Natural killer cell (primary cell): ENCODE data around the gene KRT2. TPM values are rescaled to one million over a fixed set of nuclear protein-coding genes. Genes with fewer than 3 reads are reported as not detected.
A peak's percentile ranks its signal among the peaks of the same experiment; 100 is the strongest.

Experiments used
- ATAC-seq, 3 donors: fragments of 150-1000 bp in 2 of 3; fragments of 200-7000 bp in 1 of 3; cut with Tn5 transposase; 1 replicate in 1 of 3; 2 replicates in 2 of 3; pipeline ENCODE4 v1.10.0; 2021; ENCODE audit warnings: mild to moderate bottlenecking in 2 of 3, moderate library complexity in 2 of 3
- DNase-seq, 2 donors: peaks; one replicate each; pipeline versions ENCODE4 v3.0.0 to v3.0.0-alpha.2; 2013 to 2021; ENCODE audit warnings: mixed read lengths in 1 of 2
- H3K27ac ChIP-seq: one replicate; pipeline ENCODE4 v1.5.1; 2013; ENCODE audit warnings: mild to moderate bottlenecking, low read length
- H3K27me3 ChIP-seq: one replicate; pipeline ENCODE4 v1.6.1; 2013; ENCODE audit warnings: low read length; ENCODE audit not compliant: control insufficient read depth, insufficient read depth
- H3K36me3 ChIP-seq: one replicate; pipeline ENCODE4 v1.6.1; 2013; ENCODE audit warnings: low read length; ENCODE audit not compliant: control insufficient read depth, insufficient read depth
- H3K4me1 ChIP-seq: one replicate; pipeline ENCODE4 v1.6.1; 2013; ENCODE audit warnings: low read length; ENCODE audit not compliant: control insufficient read depth, insufficient read depth
- H3K4me3 ChIP-seq: one replicate; pipeline ENCODE4 v1.5.1; 2013; ENCODE audit warnings: low read length
- H3K9me3 ChIP-seq: one replicate; pipeline ENCODE4 v1.6.1; 2013; ENCODE audit warnings: low read length; ENCODE audit not compliant: control insufficient read depth, insufficient read depth
- H3K27ac Mint-ChIP-seq, 2 donors: one replicate each; pipeline ENCODE4 v1.8.0; 2022; ENCODE audit warnings: mild to moderate bottlenecking in 2 of 2, mixed read lengths in 2 of 2, moderate library complexity in 1 of 2
- H3K27me3 Mint-ChIP-seq, 2 donors: one replicate each; pipeline ENCODE4 v1.8.0; 2022; ENCODE audit warnings: low read depth in 2 of 2, mixed read lengths in 2 of 2
- H3K36me3 Mint-ChIP-seq: one replicate; pipeline ENCODE4 v1.8.0; 2022; ENCODE audit warnings: mixed read lengths
- H3K4me1 Mint-ChIP-seq, 2 donors: one replicate each; pipeline ENCODE4 v1.8.0; 2022; ENCODE audit warnings: mixed read lengths in 2 of 2
- H3K4me3 Mint-ChIP-seq: one replicate; pipeline ENCODE4 v1.8.0; 2022; ENCODE audit warnings: mild to moderate bottlenecking, moderate library complexity, mixed read lengths
- H3K9me3 Mint-ChIP-seq, 2 donors: one replicate each; pipeline ENCODE4 v1.8.0; 2022; ENCODE audit warnings: mixed read lengths in 2 of 2
- CTCF ChIP-seq: fragments of 200-600 bp; IDR thresholded peaks from one replicate; pipeline ENCODE4 v1.8.0; 2022; ENCODE audit warnings: antibody characterized with exemption
- WGBS: methylation state at CpG from one replicate; pipeline ENCODE4 v1.1.7; 2013; ENCODE audit warnings: missing lambda C conversion rate; ENCODE audit not compliant: insufficient coverage; 5-methylcytosine and 5-hydroxymethylcytosine counted together
- intact Hi-C: fragments of 100-400 bp; cut with micrococcal nuclease; formaldehyde crosslinking; loops from one replicate; pipeline ENCODE4 v1.14.2; 2022
- total RNA-seq, 4 donors: library from RNA; stranded (reverse); fragments of 120-200 nt in 1 of 4; gene quantifications; one replicate each; pipeline versions ENCODE4 v1.2.3 to v1.2.4, GENCODE V29; 2013 to 2022

Gene KRT2
- total RNA-seq, 3 donors from 2014 or later (not counting 1 experiment from before 2014, with no cell fraction given) = 0.63 to 1.4 (median 0.66) TPM

- WGBS = 64% methylated on average over 7 of the region's 8 CpGs
- Mint-ChIP-seq H3K36me3 (no peaks in the 10 kb centered on the region), H3K4me3 (peak overlapping the region; percentile 25), H3K27me3 (peaks cover 0 to 28% of the 10 kb centered on the region in 2 donors), H3K4me1 (peaks cover 39 to 67% of the 10 kb centered on the region in 2 donors), H3K27ac (peak overlapping the region in 1 of 2 donors; percentile 76), H3K9me3 (no peaks in the 10 kb centered on the region)
- no peak for TF ChIP-seq CTCF
- Histone ChIP-seq H3K9me3 (no peaks in the 10 kb centered on the region), H3K4me1 (peaks cover 23% of the 10 kb centered on the region), H3K27ac (no peak overlapping the region), H3K4me3 (no peak overlapping the region), H3K27me3 (peaks cover 7% of the 10 kb centered on the region), H3K36me3 (no peaks in the 10 kb centered on the region)
- DNase-seq (peak in 1 of 2 donors; percentile 26), ATAC-seq (peak in 2 of 3 donors; percentile 60 to 66)
- intact Hi-C loops = no loop called here
Observed at GRCh38 chr12:52687497-52688385, 35.7 kb upstream of the KRT2 start.

- H3K36me3 ChIP-seq = no peaks in the 10 kb centered on the region
- H3K4me1 ChIP-seq = peaks cover 23% of the 10 kb centered on the region
- no peak overlapping the region for H3K27ac ChIP-seq
- 85% methylated on average over 9 of the region's 9 CpGs for WGBS
- peaks cover 7% of the 10 kb centered on the region for H3K27me3 ChIP-seq
- Mint-ChIP-seq H3K27ac (peak overlapping the region in 1 of 2 donors; percentile 76), H3K4me3 (peak overlapping the region; percentile 14), H3K36me3 (no peaks in the 10 kb centered on the region), H3K27me3 (peaks cover 0 to 26% of the 10 kb centered on the region in 2 donors), H3K4me1 (peaks cover 41 to 70% of the 10 kb centered on the region in 2 donors), H3K9me3 (no peaks in the 10 kb centered on the region)
- H3K9me3 ChIP-seq = no peaks in the 10 kb centered on the region
- H3K4me3 ChIP-seq = no peak overlapping the region
- TF ChIP-seq CTCF = no peak
- no peak for ATAC-seq
- intact Hi-C loops = no loop called here
- no peak for DNase-seq
Observed at GRCh38 chr12:52686756-52687487, 34.9 kb upstream of the KRT2 start.

- 100% methylated on average over 2 of the region's 3 CpGs for whole genome bisulfite sequencing
- intact Hi-C loops = no loop called here
- Mint-ChIP-seq H3K9me3 (no peaks in the 10 kb centered on the region), H3K4me1 (peaks cover 44 to 70% of the 10 kb centered on the region in 2 donors), H3K36me3 (no peaks in the 10 kb centered on the region), H3K4me3 (no peak overlapping the region), H3K27ac (no peak overlapping the region), H3K27me3 (peaks cover 0 to 27% of the 10 kb centered on the region in 2 donors)
- TF ChIP-seq CTCF = no peak
- no peak overlapping the region for H3K4me3 ChIP-seq
- H3K36me3 ChIP-seq = no peaks in the 10 kb centered on the region
- H3K4me1 ChIP-seq = peaks cover 24% of the 10 kb centered on the region
- ATAC-seq = no peak
- DNase-seq = no peak
- peaks cover 7% of the 10 kb centered on the region for H3K27me3 ChIP-seq
- no peaks in the 10 kb centered on the region for H3K9me3 ChIP-seq
- no peak overlapping the region for H3K27ac ChIP-seq
Observed at GRCh38 chr12:52686063-52686462, 34.1 kb upstream of the KRT2 start.
